Neural cell (in vitro differentiated cells): Measurements from ENCODE around the gene KDM4C.

Experiments
- CTCF ChIP-seq: fragments of 450-650 bp; IDR thresholded peaks from 2 replicates; pipeline ENCODE4 v1.5.1; 2014; ENCODE audit warnings: antibody characterized with exemption, mild to moderate bottlenecking, moderate library complexity; ENCODE audit not compliant: poor library complexity, severe bottlenecking
- MXI1 ChIP-seq: fragments of 450-650 bp; conservative IDR thresholded peaks from 2 replicates; pipeline ENCODE4 v1.6.1; 2014; ENCODE audit warnings: antibody characterized with exemption, mild to moderate bottlenecking; ENCODE audit not compliant: poor library complexity, severe bottlenecking
- RAD21 ChIP-seq: fragments of 450-650 bp; conservative IDR thresholded peaks from 2 replicates; pipeline ENCODE4 v1.6.1; 2014; ENCODE audit warnings: antibody characterized with exemption, mild to moderate bottlenecking, moderate library complexity
- REST ChIP-seq: IDR thresholded peaks from 2 replicates; pipeline ENCODE4 v1.6.1; 2012; ENCODE audit warnings: borderline replicate concordance

- TF ChIP-seq CTCF (no peak), MXI1 (no peak), RAD21 (no peak), REST (no peak)
These were observed 347.3 kb downstream of the KDM4C start for GRCh38 chr9:7105095-7105494.
